GM21723 (cell line): ENCODE results near the gene SYT12.
"Not testable (repeated sequence)": the region's sequence is repeated elsewhere in the genome, so short reads cannot be mapped to it uniquely, and the experiment has no call there.

Source experiments
- ATAC-seq: cut with Tn5 transposase; IDR thresholded peaks from one replicate; pipeline ENCODE4 v1.9.1; 2021; ENCODE audit warnings: mild to moderate bottlenecking, moderate library complexity; ENCODE audit not compliant: unreplicated experiment

SYT12 gene, protein sequence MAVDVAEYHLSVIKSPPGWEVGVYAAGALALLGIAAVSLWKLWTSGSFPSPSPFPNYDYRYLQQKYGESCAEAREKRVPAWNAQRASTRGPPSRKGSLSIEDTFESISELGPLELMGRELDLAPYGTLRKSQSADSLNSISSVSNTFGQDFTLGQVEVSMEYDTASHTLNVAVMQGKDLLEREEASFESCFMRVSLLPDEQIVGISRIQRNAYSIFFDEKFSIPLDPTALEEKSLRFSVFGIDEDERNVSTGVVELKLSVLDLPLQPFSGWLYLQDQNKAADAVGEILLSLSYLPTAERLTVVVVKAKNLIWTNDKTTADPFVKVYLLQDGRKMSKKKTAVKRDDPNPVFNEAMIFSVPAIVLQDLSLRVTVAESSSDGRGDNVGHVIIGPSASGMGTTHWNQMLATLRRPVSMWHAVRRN

DNA sequence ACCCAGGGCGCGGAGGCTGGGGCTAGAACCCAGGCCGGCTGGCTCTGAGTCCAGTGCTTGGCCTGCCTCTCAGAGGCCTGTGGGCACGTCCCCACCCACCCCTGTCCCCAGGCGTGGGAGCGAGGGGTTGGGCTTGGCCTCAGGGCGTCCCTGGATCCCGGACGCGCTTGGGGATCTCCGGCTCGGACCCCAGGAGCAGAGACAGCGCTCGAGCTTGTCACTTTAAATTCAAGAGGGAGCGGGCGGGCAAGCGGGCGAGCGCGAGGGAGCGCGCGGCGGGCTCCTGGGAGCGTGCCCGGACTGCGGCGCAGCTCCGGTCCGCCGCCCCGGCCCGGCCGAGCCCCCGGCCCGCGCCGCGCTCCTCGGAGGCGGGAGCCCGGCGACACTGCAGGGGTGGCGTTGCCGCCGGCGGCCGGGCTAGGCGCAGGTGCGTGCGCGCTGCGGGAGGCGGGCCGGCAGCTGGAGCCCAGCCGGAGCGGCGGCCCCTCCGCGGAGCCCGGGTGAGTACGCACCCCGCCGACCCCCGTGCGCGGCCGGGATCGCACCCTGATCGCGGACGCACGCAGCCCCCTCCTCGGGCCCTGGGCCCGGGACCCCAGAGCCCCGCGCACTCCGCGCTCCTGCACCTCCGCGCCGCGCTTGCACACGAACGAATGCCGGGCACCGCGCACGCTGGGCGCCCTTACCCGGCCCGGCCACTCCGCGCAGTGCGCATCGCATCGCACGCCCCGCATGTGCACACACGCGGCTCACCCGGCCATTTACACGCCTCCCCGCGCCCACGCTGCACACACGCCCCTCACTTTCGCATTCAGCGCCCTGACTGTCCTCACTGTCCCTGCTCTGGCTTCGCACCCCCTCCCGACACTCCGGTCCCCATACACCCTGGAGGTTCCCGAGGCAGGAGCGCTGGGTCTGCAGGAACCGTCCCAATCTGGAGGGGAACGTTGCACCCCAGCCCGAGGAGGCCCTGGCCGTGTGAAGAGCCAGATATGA lies at the start of gene SYT12:
TSS of gene SYT12 (plus strand) at position 174 of the 996 bp plus-strand sequence. CDS start 7,011 bp downstream, outside the sequence.
- ATAC-seq, result no peak

DNA sequence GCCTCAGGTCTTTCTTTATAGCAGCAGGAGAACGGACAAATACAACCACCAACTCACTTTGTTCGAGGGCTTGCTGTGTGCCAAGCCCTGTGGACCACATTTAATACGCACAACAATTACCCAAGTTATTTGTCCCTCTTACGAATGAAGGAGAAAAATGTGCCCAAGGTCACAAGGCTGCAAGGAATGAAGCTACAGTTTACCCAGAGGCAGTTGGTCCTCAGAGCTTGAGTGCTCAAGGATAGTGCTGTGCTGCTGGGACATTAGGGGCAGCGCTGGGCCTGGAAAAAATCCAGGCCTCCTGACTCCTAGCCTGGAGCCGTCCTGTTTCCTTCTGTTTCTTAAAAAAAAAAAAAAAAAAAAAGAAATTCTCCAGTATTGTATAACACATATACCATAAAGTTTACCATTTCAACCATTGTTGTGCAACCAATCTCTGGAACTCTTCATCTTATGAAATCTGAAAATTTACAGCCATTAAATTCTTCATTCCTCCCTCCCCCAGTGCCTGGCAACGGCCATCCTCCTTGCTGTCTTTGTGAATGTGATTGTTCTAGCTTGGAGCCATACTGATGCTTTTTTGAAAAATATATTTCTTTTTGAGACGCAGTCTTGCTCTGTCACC lies 48.9 kb upstream of the SYT12 start:
- ATAC-seq, result no peak

DNA sequence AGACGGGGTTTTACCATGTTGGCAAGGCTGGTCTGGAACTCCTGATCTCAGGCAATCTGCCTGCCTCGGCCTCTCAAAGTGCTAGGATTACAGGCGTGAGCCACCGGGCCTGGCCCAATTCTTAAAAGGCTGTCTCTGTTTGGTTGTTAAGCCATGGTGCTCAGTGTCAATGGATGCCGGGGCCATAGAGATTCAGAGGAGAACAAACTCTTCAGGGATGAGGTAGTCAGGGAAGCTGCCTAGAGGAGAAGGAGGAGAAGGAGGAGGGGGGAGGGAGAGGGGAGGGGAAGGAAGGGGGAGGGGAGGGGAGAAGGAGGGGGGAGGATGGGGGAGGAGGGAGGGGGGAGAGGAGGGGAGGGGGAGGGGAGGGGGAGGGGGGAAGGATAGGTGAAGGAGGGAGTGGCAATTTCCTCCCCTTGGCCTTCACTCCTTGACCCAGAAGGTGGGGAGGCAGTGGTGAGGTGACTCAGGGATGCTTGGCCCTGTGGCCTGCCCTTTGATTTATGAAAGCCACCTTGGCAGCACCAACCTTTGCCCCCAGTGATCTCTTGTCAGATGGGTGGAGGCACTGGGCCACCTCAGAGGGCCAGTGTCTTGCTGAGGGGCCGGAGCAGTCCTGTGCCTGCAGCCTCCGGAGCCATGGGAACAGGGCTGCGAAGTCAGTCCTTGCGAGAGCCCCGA lies 48.1 kb upstream of the SYT12 start, which contains the start of gene C11orf86:
TSS of gene C11orf86 (plus strand) at position 581 of the 681 bp plus-strand sequence. CDS start at position 640, 59 bp downstream.
- ATAC-seq, result no peak

DNA sequence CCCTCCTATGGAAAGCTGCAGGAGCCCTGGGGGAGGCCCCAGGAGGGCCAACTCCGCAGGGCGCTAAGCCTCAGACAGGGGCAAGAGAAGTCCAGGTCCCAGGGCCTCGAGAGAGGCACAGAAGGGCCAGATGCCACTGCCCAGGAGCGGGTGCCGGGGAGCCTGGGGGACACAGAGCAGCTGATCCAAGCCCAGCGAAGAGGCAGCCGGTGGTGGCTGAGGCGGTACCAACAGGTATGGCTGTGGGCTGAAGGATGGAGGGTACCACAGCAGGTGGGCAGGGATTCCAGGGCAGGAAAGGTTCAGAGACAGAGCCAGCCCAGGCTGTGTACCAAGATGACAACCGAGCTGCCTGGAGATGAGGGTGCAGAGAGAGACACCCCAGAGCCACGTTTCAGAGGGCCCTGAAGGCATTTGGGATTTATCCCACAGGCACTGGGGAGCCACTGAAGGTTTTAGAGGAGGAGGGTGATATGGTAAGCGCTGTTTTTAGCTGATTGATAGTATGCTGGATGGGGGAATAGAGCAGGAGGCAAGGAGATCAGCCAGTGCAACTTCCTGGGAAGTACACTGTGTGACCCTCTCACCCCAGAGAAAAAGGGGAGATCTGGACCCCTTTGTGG lies 47.4 kb upstream of the SYT12 start:
- no peak for ATAC-seq

DNA sequence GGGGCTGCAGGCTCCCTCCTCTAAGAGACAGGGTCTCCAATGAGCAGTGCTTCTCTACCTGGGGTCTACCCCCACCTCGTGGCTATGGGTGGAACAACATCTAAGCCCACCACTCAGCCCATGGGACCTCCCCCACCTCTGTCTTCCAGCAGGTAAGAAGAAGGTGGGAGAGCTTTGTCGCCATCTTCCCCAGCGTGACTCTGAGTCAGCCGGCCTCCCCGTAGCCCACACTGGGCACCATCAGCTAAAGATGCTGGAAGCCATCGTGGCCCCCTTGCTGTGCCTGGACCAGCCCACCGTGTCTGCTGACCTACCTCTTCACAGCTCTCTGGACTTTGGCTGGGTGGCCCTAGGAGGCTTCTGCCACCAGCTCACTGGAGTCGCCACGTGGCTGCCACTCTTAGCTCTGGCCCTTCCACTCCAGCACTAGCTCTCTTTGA lies 46.9 kb upstream of the SYT12 start:
- ATAC-seq, result no peak

DNA sequence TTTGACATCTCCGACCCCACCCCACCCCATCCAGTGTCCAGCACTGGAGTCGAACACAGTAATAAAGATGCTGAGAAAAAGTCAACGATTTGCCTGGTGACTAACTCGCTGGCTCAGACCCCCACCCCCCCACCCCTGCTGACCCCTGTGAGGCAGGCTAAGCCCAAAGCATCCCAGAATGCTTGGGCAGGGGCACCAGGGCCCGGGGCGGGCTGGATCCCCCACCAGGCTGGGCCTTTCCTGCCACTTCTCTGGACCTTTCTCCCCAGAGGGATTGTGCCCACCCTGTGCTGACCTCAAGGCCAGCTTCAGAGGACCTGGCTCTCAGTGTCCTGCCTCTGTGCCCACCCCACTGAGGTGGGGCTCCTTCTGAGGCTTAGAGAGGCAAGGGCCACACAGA lies 46.0 kb upstream of the SYT12 start:
- ATAC-seq, result no peak

DNA sequence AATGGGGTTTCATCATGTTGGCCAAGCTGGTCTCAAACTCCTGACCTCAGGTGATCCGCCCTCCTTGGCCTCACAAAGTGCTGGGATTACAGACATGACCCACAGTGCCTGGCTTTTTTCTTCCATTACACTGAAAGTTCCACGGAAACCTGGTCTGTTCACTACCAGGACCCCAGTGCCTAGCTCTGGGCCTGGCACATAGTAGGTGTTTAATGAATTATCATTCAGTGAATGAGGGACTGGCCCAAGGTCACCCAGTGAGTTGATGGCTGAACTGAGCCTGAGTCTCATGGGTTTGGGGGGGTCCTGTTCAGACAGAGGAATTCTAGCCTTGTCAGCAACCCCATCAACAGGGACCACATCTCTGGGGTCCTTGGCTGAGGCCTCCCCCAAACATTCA lies 44.7 kb upstream of the SYT12 start:
- no peak for ATAC-seq

DNA sequence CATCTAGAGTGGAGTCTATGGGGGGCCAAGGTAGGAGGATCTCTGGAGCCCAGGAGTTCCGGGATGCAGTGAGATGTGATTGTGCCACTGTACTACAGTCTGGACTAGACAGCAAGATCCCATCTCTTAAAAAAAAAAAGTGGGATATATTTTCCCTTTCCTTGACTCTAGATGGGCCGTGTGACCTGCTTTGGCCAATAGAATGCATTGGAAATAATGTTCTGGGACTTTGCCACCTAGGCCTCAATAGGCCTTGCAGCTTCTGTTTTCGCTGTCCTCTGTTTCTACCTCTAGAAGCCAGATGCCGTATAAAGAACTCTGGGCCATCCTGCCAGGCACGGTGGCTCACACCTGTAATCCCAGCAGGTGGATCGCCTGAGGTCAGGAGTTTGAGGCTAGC lies 44.2 kb upstream of the SYT12 start:
- no peak for ATAC-seq

DNA sequence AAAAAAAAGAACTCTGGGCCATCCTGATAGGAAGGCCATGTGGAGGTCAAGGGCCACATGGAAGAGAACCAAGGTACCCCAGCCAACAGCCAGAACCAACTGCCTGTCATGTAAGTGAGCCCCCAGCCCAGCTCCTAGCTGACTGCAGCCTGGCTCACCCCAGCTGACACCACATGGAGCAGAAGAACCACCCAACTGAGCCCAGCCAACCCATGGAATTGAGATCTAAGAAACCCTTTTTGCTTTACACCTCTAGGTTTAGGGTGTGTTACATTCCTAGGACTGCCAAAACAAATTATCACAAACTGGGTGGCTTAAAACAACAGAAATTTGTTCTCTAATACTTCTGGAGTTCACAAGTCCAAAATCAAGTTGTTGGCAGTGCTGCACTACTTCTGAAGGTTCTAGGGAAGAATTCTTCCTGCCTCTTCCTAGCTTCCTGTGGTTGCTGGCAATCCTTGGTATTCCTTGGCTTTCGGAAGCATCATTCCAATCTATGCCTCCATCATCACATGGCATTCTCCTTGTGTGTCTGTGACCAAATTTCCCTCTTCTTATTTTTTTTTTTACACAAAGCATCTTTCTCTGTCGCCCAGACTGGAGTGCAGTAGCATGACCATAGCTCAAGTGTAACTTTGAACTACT lies 43.5 kb upstream of the SYT12 start:
- no peak for ATAC-seq

DNA sequence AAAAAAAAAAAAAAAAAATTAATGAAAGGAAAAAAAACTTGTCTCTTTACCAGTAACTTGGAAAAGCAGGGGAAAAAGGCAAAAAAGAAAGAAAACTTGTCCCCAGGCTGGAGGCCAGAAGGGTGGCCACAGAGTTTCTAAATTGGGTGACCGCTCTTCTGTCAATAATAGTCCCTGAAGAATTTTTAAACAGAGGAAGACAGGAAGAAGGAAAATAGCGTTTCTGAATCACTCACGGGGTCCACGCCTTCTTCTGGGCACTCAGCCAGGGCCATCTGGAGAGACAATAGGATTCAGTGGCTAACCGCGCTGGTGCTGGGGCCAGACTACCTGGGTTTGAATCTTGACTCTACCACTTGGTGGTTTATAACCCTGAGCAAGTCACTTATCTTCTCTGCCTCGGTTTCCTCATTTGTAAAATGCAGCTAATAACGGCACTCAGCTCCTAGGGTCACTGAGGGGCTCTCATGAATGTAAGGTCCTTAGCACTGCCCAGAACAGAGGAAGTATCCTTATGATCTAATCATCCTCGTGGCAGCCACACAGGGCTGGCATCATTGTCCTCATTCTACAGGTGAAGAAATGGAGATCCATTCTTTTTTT lies 40.9 kb upstream of the SYT12 start:
- ATAC-seq, result no peak

DNA sequence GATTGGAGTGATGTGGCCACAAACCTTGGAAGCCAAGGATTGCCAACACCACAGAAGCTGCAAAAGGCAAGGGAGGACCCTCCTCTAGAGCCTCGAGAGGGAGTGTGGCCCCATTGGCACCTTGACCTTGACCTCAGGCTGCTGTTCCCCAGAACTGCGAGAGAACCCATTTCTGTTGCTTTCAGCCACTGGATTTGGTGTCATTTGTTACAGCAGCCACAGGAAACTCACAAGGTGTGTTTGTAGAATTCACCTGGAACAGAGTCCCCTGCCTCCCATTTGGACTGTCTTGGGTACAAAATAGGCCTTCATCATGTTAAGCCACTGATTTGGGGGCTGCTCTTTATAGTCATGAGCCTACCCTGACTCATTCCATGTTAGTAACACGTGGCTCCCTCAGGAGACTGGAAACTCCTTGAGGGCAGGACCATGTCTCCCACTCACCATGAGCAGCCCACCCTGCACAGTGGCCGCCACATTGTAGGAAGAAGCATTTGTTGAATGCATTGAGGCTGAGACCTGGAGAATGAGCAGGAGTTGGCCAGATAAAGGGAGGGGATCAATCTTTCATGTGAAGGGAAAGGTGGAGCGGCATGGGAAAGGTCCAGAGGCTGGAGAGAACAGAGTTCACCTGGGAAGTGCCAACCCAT lies 39.5 kb upstream of the SYT12 start:
- ATAC-seq, result no peak

DNA sequence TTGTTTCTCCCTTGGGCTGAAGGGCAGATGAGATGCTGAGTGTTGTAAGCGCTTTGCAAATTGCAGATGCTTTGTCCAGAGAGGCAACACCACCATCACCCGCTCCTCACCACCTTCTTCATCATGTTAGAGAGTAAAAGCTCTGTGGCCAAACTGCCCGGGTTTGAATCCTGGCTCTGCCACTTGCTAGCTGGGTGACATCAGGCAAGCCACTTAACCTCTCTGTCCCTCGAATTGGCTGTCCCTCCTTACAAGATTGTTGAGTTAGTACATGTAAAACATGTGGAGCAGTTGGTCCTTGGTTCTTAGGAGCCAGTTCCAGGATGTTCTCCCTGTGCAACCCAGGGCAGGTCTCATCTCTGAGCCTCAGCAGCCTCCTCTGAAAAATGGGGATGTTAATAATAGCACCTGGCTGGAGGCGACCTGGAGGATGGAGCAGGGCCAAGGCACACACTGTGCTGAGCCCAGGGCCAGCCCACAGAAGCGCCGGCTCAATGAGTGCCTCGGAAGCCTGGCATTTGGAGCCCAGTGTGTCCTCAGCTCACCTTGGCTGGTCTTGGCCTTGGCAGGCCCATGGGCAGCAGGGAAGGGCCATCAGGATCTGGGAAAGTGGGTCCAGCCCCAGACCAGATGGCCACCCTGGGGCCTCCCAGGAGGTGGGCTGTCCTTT lies 37.3 kb upstream of the SYT12 start:
- no peak for ATAC-seq

DNA sequence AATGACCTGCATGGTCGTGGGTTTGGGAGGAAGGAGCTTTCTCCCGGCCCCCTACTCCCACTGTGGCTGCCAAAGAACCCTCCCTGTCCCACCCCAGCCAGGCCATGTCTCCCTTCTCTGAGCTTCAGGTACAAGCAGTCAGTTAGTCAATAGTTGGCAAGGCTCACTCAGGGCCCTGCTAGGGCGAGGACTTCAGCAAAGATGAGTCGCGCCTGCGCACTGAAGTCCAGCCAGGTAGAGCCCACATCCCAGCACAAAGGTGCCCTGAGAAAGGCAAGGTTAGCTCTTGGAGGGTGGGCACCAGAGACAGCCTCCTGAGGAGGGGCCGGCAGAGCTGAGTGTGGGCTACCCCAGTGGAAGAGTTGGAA lies 36.8 kb upstream of the SYT12 start:
- ATAC-seq, result no peak

DNA sequence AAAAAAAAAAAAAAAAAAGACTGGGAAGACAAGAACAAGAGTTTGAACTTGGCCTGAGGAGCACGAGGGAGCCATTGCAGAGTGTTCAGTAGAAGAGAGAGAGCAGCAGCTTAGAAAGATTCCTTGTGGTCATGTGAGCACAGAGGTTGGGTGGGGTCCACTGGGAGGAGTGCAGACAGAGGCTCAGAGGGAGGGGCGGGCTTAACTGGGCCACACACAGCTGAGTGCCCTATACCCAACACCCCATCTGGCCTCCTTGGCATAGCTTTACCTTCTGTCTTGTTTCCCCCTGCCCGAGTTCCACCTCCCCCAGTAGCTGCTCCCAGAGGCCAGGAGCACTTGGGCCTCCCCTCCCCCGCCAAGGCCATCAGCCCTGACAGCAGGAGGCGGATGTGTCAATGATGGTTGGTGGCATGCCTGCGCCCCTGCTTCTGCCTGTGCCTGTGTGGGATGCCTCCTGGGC lies 35.7 kb upstream of the SYT12 start:
- ATAC-seq, result no peak

DNA sequence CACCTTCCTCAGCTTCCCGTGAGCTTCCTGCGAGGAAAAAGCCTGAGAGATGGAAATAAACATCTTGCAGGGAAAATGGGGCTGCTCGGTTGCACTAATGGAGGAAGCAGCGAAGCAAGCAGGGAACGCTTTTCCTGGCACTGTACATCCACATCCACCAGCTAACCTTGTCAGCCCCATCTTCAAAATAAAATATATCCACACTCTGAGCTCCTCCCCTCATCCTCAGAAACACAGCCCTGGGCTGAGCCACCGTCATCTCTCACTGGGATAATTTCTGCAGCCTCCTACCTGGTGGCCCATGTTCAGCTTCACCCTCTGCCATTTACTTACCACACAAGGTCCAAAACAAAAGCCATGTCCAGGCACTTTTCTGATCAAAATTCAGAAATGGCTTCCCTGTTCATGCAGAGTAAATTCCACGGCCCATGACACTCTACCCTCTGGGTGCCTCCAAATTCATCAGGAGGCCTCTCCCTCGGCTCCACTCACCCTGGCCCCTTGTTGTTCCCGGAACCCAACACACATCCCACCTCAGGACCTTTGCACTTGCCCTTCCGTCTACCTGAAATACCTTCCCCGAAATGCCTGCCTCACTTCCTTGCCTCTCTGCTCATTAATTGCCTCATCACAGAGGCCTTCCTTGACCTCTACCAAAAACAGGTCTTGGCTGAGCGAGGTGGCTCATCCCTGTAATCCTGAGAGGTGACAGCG lies 34.9 kb upstream of the SYT12 start:
- no peak for ATAC-seq

DNA sequence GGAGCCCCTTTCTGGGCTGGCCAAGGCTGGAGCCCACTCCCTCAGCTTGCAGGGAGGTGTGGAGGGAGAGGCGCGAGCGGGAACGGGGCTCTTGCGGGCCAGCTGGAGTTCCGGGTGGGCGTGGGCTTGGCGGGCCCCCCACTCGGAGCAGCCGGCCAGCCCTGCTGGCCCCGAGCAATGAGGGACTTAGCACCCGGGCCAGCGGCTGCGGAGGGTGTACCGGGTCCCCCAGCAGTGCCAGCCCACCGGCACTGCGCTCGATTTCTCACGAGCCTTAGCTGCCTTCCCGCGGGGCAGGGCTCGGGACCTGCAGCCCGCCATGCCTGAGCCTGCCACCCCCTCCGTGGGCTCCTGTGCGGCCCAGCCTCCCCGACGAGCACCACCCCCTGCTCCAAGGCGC lies 34.2 kb upstream of the SYT12 start:
- ATAC-seq, result not testable (repeated sequence)

DNA sequence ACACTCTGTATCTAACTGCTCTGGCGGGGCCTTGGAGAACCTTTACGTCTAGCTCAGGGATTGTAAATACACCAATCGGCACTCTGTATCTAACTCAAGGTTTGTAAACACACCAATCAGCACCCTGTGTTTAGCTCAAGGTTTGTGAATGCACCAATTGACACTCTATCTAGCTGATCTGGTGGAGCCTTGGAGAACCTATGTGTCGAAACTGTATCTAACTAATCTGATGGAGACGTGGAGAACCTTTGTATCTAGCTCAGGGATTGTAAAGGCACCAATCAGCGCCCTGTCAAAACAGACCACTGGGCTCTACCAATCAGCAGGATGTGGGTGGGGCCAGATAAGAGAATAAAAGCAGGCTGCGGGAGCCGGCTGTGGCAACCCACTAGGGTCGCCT lies 33.6 kb upstream of the SYT12 start:
- not testable (repeated sequence) for ATAC-seq
